GM19043 (cell line): ENCODE data around the gene TSR1.
"Not testable (repeated sequence)": the region's sequence is repeated elsewhere in the genome, so short reads cannot be mapped to it uniquely, and the experiment has no call there.

ENCODE experiments used
- ATAC-seq: cut with Tn5 transposase; IDR thresholded peaks from one replicate; pipeline ENCODE4 v1.9.1; 2021; ENCODE audit warnings: low read depth; ENCODE audit not compliant: unreplicated experiment

The TSR1 gene

DNA sequence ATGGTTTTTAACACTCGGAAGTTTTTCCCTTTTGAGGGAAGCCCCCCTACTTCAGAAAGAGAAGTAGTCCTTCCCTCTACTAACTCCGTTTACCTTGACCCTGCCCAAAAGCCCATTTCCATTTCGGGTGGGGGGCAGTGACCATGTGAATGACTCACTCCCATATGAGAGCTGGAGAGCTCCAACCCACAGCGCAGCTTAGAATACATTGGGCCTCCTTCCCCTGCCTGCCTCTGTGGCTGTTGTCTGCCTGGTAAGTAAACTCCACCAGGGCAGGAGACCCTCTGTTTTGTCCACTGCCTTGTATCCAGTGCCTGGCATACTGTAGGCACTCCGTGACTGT is 2.0 kb upstream of the TSR1 start:
- no peak for ATAC-seq

GRCh38 chr17:2337544-2338314 is 1.5 kb upstream of the TSR1 start:
- no peak for ATAC-seq

- ATAC-seq: no peak
These were observed 741 bp upstream of the TSR1 start, which contains the start of gene SGSM2 for GRCh38 chr17:2336852-2337543. TSS of gene SGSM2 (plus strand) at chr17:2337501. CDS start at chr17:2337689, 188 bp downstream.

GRCh38 chr17:2335726-2336214 is 487 bp downstream of the TSR1 start:
- ATAC-seq: no peak

DNA sequence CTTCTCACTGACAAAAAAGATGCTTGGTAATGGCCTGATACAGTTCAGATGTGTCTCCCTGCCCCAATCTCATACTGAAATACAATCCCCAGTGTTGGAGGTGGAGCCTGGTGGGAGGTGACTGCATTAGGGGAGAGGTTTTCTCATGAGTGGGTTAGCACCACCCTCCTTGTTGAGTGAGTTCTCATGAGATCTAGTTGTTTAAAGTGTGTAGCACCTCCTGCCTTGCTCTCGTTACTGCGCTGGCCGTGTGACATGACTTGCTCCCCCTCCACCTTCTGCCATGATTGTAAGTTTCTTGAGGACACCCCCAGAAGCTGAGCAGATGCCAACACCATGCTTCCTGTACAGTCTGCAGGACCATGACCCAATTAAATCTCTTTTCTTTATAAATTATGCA is 5.0 kb downstream of the TSR1 start:
- no peak for ATAC-seq

DNA sequence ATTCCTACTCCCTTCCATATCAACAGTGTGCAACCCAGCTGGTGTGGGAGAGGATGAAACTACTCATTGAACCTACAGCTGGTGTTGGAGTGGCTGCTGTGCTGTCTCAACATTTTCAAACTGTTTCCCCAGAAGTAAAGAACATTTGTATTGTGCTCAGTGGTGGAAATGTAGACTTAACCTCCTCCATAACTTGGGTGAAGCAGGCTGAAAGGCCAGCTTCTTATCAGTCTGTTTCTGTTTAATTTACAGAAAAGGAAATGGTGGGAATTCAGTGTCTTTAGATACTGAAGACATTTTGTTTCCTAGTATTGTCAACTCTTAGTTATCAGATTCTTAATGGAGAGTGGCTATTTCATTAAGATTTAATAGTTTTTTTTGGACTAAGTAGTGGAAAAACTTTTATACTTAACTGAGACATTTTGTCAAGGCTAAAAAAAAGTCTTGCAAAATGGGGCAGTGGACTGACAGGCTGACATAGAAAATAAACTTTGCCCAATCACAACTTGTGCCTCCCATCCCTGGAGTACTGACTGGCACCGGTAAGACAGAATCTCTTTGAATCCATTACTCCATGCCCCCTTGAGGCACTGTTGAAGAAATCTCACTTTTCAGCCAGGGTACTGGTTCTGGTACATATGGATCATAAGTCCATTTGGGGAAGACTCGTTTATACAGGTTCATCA is 12.5 kb downstream of the TSR1 start:
- ATAC-seq: no peak

DNA sequence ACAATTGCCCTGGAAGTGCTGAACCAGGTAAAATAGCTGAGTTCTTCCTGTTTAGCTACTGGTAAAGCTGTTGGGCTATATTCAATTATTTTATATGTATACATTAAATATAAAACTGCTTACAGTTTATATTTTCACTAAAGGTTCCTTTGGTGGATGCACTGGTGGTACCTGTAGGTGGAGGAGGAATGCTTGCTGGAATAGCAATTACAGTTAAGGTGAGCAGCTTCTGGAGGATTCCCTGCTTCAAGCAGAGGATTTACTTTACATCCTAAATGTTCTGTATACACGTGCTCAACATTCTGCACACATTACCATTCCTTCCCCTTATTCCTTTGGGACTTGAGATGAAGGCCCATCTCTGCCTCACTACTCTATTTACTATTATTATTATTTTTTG is 14.9 kb downstream of the TSR1 start:
- no peak for ATAC-seq

GRCh38 chr17:2319051-2319450 is 17.2 kb downstream of the TSR1 start:
- no peak for ATAC-seq

- no peak for ATAC-seq
These were observed 18.5 kb downstream of the TSR1 start for GRCh38 chr17:2317796-2318195.

- ATAC-seq: not testable (repeated sequence)
These were observed 19.4 kb downstream of the TSR1 start for GRCh38 chr17:2316916-2317205.

DNA sequence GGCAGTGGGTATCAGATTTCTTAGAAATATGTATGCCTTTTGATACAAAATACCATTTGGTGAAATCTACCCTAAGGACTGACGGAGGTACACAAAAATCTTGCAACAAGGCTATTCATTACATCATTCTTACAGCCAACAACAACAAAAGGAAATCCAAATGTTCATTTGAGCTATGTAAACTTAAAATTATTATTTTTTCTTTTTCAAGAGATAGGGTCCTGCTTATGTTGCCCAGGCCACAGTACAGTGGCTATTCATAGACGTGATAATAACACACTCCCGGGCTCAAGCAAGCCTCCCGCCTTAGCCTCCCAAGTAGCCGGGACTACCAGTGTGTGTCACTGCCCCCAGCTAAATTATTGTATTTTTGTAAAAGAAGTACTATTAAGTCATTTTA is 23.5 kb downstream of the TSR1 start:
- ATAC-seq: no peak

- no peak for ATAC-seq
These were observed 26.7 kb downstream of the TSR1 start for GRCh38 chr17:2309338-2310154.

DNA sequence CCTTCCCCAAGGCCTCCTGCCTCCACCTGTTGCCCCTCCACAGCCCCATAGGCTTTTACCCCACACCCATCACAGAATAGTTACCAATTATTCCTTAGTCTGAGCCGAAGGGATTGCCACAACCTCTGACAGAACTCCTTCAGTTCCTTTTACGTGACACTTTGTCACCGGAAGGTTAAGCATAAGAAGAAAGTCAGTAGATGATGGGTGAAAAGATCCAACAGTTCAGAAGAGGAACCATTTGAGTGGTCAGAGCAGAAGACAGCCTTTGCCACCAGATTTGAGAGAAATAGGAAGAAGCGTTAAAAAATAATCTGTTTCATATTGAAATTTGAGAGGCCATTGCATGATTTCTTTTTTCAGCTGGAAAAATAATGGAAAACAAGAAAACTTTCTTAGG is 31.3 kb downstream of the TSR1 start:
- ATAC-seq: no peak

DNA sequence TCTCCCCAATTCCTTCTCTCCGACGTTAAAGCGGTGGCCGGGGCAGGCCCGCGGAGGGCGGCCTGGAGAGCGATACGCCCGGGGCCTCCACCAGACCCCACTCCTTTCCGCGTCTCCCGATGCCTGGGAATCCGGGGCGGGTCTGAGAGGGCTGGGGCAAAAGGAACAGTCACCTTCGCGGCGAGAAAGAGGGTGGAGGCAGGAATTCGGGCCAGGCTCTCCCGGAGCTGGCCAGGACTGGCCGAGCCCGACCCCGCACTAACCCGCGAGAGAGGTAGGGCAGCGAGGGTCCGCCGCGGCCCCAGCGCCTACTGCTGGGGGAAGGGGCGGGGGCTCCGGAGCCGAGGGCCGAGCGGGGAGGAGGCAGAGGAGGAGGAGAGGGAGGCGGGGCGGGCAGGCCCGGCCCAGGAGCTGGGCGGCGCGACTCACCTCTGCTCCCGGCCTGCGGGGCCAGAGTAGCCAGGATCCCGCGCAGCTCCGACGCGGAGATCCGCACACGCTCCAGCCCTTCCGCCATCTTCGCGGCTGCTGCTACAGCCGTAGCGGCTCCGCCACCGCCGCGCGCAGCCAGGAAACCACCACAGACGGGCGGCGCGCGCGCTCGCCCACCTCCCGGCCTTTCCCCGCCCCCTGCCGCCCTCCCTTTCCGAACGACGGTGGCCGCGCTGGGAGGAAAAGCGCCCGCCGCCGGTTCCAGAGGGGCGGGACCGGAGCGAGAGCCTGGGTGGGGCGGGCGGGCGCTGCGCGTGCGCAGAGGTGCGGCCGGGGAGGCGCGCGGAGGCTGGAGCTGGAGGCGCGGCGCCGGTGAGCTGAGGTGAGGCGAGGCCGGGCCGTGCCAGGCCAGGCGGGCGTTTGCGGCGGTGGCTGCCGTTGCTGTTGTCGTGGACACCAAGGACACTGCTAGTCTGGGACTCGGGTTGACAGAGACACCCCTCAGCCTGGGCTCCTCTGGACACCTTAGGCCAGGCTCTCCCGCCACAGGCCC is 32.8 kb downstream of the TSR1 start, which contains the start of the genes SMG6 and SRR:
TSS of gene SMG6 (minus strand) at position 582 of the 985 bp plus-strand sequence. CDS start at position 517, 65 bp downstream.
TSS of gene SRR (plus strand) at position 747 of the 985 bp plus-strand sequence. CDS start 11,611 bp downstream, outside the sequence.
- peak; percentile 79 for ATAC-seq

GRCh38 chr17:2302778-2303203 is 33.5 kb downstream of the TSR1 start:
- ATAC-seq: no peak

GRCh38 chr17:2299756-2300155 is 36.5 kb downstream of the TSR1 start:
- no peak for ATAC-seq

GRCh38 chr17:2299136-2299535 is 37.1 kb downstream of the TSR1 start:
- no peak for ATAC-seq

- no peak for ATAC-seq
These were observed 39.2 kb downstream of the TSR1 start for GRCh38 chr17:2297023-2297422.

DNA sequence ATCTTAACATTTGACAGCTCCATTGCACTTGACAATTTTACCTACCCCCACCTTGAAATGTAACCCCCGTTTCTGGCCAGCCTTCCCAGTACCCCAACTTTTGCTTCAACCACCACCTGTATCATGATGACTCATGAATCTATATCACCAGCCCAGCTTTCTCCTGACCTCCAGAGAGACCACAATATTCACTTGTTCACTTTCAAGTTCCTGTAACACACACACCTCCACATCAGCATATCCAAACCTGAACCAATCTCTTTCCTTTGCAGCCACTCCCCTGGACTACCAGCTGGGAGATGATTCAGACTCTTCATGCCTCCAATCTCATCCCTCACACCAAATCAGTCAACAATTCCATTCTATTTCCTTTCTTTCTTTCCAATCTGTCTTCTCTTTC is 40.7 kb downstream of the TSR1 start:
- ATAC-seq: no peak
